Naive B cell (primary cell): ENCODE measurements around the gene AP2A2. TPM values are rescaled to one million over a fixed set of nuclear protein-coding genes. Genes with fewer than 3 reads are reported as not detected.

ENCODE experiments used
- ATAC-seq, 2 donors: fragments of 150-1000 bp; cut with Tn5 transposase; 2 replicates each; pipeline ENCODE4 v1.10.0; 2021; ENCODE audit warnings: low read depth in 2 of 2, mild to moderate bottlenecking in 2 of 2, moderate library complexity in 2 of 2
- DNase-seq: peaks from one replicate; pipeline ENCODE4 v3.0.0; 2022
- H3K27ac Mint-ChIP-seq, 6 donors: one replicate each; pipeline ENCODE4 v1.8.0; 2020 to 2022; ENCODE audit warnings: mild to moderate bottlenecking in 6 of 6, mixed read lengths in 6 of 6, moderate library complexity in 5 of 6, inconsistent platforms in 2 of 6
- H3K27me3 Mint-ChIP-seq, 3 donors: one replicate each; pipeline ENCODE4 v1.8.0; 2021 to 2022; ENCODE audit warnings: mixed read lengths in 3 of 3, mild to moderate bottlenecking in 1 of 3
- H3K36me3 Mint-ChIP-seq, 2 donors: one replicate each; pipeline ENCODE4 v1.8.0; 2020 to 2022; ENCODE audit warnings: mixed read lengths in 2 of 2, inconsistent platforms in 1 of 2, mild to moderate bottlenecking in 1 of 2
- H3K4me1 Mint-ChIP-seq, 3 donors: one replicate each; pipeline ENCODE4 v1.8.0; 2020 to 2022; ENCODE audit warnings: mixed read lengths in 3 of 3, inconsistent platforms in 1 of 3, mild to moderate bottlenecking in 1 of 3, moderate library complexity in 1 of 3
- H3K4me3 Mint-ChIP-seq, 8 donors: one replicate each; pipeline ENCODE4 v1.8.0; 2020 to 2022; ENCODE audit warnings: mild to moderate bottlenecking in 8 of 8, mixed read lengths in 8 of 8, moderate library complexity in 8 of 8, inconsistent platforms in 2 of 8
- H3K9me3 Mint-ChIP-seq, 7 donors: one replicate each; pipeline ENCODE4 v1.8.0; 2020 to 2022; ENCODE audit warnings: mixed read lengths in 7 of 7, mild to moderate bottlenecking in 5 of 7, inconsistent platforms in 2 of 7, moderate library complexity in 1 of 7
- polyA plus RNA-seq, 6 donors: library from polyadenylated mRNA; unstranded; fragments of 300-500 nt; fragmentation: Illumina TruSeq; gene quantifications; one replicate each; pipeline ENCODE4 v1.2.3, GENCODE V29; 2021; ENCODE audit warnings: low read depth in 6 of 6

AP2A2 gene
- polyA plus RNA-seq, 6 donors from 2014 or later = 3.3 to 9.2 (median 4.7) TPM

DNA sequence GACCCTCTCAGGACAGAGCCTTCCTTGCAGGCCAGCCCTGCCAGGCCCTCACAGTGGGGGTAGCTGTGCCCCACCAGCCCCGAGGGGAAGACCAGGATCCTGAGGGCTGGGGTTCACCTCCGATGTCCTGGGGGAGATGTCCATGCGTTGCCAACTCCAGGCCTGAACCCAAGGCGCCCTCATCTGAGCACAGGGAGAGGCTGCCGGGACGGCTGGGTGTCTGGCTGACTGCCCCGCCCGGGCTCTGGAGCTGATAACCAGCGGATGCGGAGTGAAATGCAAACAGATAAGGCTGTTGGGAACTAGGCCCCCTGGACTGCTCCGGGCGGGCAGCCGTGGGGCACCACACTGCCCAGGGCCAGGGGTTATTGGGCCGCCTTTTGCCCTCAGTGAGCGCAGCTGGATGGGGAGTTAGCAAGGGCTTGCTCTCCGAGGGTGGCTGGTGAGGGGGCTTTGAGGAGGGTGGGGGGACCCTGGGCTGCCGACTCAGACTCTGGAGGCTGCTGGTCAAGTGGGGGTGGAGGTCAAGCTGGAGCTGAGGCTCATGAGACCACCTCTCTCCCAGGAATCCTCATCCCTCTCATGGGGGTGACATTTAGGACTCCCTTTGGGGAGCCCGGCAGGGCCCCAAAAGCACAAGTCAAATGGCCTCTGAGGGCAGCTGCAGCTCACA lies 116.4 kb downstream of the AP2A2 start:
- peaks cover 8 to 26% (median 14%) of the 10 kb centered on the region in 3 donors for H3K27me3 Mint-ChIP-seq
- no peaks in the 10 kb centered on the region for H3K4me1 Mint-ChIP-seq
- H3K36me3 Mint-ChIP-seq = no peaks in the 10 kb centered on the region
- H3K9me3 Mint-ChIP-seq = peaks cover 0 to 5% (median 0%) of the 10 kb centered on the region in 7 donors
- H3K4me3 Mint-ChIP-seq = no peak overlapping the region
- H3K27ac Mint-ChIP-seq = no peak overlapping the region
- ATAC-seq (no peak), DNase-seq (no peak)

GRCh38 chr11:1042626-1043562 lies 117.2 kb downstream of the AP2A2 start:
- peaks cover 0 to 5% (median 0%) of the 10 kb centered on the region in 7 donors for H3K9me3 Mint-ChIP-seq
- no peak overlapping the region for H3K27ac Mint-ChIP-seq
- no peaks in the 10 kb centered on the region for H3K36me3 Mint-ChIP-seq
- DNase-seq (no peak), ATAC-seq (no peak)
- H3K4me1 Mint-ChIP-seq = no peaks in the 10 kb centered on the region
- H3K27me3 Mint-ChIP-seq = peaks cover 11 to 33% (median 17%) of the 10 kb centered on the region in 3 donors
- H3K4me3 Mint-ChIP-seq = no peak overlapping the region

DNA sequence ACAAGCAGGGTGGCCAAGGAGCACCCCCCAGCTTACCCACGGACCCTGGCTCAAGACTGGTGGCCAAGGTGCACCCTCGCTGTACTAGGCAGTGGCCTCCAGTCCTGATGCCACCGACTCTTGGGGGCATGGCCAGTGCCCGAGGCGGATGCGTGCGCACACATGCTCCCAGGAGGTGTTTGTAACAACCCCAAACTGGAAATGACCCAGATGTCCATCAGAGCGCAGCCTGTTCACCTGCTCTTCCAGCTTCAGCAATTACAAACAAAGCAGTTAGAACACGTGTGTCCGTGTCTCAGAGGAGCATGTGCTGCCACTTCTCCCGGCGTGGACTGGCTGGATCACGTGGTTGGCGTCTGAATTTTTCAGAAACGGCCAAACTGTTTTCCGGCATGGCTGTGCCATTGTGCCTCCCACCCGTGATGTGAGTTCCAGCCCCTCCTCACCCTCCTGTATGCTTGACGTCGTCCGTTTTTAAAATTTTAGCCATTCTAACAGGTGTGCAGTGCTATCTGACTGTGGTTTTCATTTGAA lies 118.0 kb downstream of the AP2A2 start:
- no peak for ATAC-seq
- H3K4me1 Mint-ChIP-seq = no peaks in the 10 kb centered on the region

GRCh38 chr11:1044160-1044559 lies 118.5 kb downstream of the AP2A2 start:
- DNase-seq (no peak), ATAC-seq (no peak)
- no peaks in the 10 kb centered on the region for H3K36me3 Mint-ChIP-seq
- H3K27ac Mint-ChIP-seq = no peak overlapping the region
- peaks cover 0 to 5% (median 0%) of the 10 kb centered on the region in 7 donors for H3K9me3 Mint-ChIP-seq
- no peaks in the 10 kb centered on the region for H3K4me1 Mint-ChIP-seq
- peaks cover 21 to 44% (median 25%) of the 10 kb centered on the region in 3 donors for H3K27me3 Mint-ChIP-seq
- no peak overlapping the region for H3K4me3 Mint-ChIP-seq

More for the DNA sequence above, 118.0 kb downstream of the AP2A2 start:
- DNase-seq = no peak
- no peak overlapping the region for H3K27ac Mint-ChIP-seq
- no peaks in the 10 kb centered on the region for H3K36me3 Mint-ChIP-seq
- H3K4me3 Mint-ChIP-seq = no peak overlapping the region
- peaks cover 0 to 5% (median 0%) of the 10 kb centered on the region in 7 donors for H3K9me3 Mint-ChIP-seq
- peaks cover 16 to 39% (median 20%) of the 10 kb centered on the region in 3 donors for H3K27me3 Mint-ChIP-seq

DNA sequence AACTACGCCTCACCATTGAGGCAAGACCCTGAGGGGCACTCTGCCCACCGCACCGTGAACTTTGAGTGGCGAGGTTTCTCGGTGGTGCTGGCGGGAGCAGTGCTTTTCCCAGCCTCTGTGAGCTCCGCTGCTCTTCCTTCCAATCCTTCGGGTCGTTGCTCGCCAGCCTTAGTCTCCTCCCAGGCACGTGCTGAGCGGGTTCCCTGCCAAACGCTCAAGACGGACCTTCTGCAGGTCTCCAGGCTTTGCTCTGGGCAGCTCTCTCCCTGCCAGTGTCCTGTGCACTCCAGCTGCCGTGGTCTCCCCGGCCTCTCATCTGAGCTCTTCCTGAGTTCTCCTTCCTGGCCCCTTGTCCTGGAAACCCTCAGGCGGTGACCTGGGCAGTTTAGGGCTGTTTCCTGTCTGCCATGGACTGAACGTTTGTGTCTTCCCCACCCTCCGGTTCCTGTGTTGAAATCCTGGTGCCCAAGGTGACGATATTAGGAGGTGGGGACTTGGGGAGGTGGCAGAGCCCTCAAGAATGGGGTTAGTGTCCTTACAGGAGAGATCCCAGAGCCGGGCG lies 122.0 kb downstream of the AP2A2 start:
- no peak for DNase-seq
- no peak for ATAC-seq
- Mint-ChIP-seq H3K27ac (no peak overlapping the region), H3K36me3 (no peaks in the 10 kb centered on the region), H3K4me1 (peaks cover 0 to 5% (median 3%) of the 10 kb centered on the region in 3 donors), H3K4me3 (no peak overlapping the region), H3K9me3 (peaks cover 0 to 5% (median 0%) of the 10 kb centered on the region in 7 donors), H3K27me3 (peaks cover 22 to 65% (median 25%) of the 10 kb centered on the region in 3 donors)

GRCh38 chr11:1048375-1049070 lies 122.9 kb downstream of the AP2A2 start:
- Mint-ChIP-seq H3K9me3 (peaks cover 0 to 5% (median 0%) of the 10 kb centered on the region in 7 donors), H3K27me3 (peaks cover 22 to 65% (median 25%) of the 10 kb centered on the region in 3 donors), H3K27ac (no peak overlapping the region), H3K36me3 (no peaks in the 10 kb centered on the region), H3K4me3 (peak overlapping the region in 1 of 8 donors; percentile 3), H3K4me1 (peaks cover 0 to 5% (median 3%) of the 10 kb centered on the region in 3 donors)
- no peak for DNase-seq
- no peak for ATAC-seq

- no peaks in the 10 kb centered on the region for H3K36me3 Mint-ChIP-seq
- H3K27ac Mint-ChIP-seq = no peak overlapping the region
- H3K9me3 Mint-ChIP-seq = peaks cover 0 to 5% (median 0%) of the 10 kb centered on the region in 7 donors
- H3K4me1 Mint-ChIP-seq = peaks cover 0 to 5% (median 3%) of the 10 kb centered on the region in 3 donors
- no peak overlapping the region for H3K4me3 Mint-ChIP-seq
- ATAC-seq (no peak), DNase-seq (no peak)
- peaks cover 22 to 61% (median 22%) of the 10 kb centered on the region in 3 donors for H3K27me3 Mint-ChIP-seq
These were observed 123.4 kb downstream of the AP2A2 start for GRCh38 chr11:1049071-1049405.

GRCh38 chr11:1049431-1049891 lies 123.8 kb downstream of the AP2A2 start:
- Mint-ChIP-seq H3K27ac (no peak overlapping the region), H3K27me3 (peaks cover 20 to 56% (median 22%) of the 10 kb centered on the region in 3 donors), H3K4me3 (no peak overlapping the region), H3K4me1 (peaks cover 0 to 5% (median 3%) of the 10 kb centered on the region in 3 donors), H3K36me3 (no peaks in the 10 kb centered on the region), H3K9me3 (peaks cover 0 to 5% (median 0%) of the 10 kb centered on the region in 7 donors)
- no peak for DNase-seq
- no peak for ATAC-seq

DNA sequence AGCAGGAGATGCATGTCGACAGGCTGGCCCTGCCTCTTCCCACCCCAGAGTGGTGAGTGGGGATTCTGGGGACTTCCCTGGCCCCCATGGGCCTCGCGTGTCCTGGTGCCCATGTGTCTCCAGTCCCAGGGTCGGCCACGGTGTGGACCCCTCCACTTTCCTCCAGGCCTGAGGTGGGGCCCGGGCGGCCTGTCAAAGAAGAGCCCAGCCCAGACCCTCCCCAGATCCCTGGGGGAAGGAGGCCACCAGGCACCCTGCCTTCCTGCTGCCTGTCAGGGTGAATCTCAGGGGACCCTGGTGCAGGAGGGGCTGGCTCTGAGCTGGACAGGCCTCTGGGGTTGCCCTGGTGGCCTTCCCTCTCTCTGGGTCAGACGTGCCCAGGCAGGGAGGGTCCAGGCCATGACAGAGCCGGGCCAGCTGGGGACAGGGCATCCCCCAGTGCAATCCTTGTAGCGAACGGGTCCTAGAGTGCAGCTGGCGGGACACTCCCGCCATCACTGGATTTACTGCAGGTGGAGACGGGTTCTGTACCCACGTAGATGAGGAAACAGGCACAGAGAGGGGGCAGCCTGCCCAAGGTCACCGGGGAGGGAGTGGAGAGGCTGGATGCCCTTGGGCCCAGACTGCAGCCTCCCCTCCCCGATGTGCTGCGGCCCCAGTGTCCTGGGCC lies 124.4 kb downstream of the AP2A2 start:
- H3K9me3 Mint-ChIP-seq = peaks cover 0 to 1% (median 0%) of the 10 kb centered on the region in 7 donors
- no peak overlapping the region for H3K27ac Mint-ChIP-seq
- H3K4me1 Mint-ChIP-seq = peaks cover 0 to 5% (median 3%) of the 10 kb centered on the region in 3 donors
- no peak overlapping the region for H3K4me3 Mint-ChIP-seq
- H3K36me3 Mint-ChIP-seq = no peaks in the 10 kb centered on the region
- ATAC-seq (no peak), DNase-seq (no peak)
- peaks cover 16 to 51% (median 22%) of the 10 kb centered on the region in 3 donors for H3K27me3 Mint-ChIP-seq

DNA sequence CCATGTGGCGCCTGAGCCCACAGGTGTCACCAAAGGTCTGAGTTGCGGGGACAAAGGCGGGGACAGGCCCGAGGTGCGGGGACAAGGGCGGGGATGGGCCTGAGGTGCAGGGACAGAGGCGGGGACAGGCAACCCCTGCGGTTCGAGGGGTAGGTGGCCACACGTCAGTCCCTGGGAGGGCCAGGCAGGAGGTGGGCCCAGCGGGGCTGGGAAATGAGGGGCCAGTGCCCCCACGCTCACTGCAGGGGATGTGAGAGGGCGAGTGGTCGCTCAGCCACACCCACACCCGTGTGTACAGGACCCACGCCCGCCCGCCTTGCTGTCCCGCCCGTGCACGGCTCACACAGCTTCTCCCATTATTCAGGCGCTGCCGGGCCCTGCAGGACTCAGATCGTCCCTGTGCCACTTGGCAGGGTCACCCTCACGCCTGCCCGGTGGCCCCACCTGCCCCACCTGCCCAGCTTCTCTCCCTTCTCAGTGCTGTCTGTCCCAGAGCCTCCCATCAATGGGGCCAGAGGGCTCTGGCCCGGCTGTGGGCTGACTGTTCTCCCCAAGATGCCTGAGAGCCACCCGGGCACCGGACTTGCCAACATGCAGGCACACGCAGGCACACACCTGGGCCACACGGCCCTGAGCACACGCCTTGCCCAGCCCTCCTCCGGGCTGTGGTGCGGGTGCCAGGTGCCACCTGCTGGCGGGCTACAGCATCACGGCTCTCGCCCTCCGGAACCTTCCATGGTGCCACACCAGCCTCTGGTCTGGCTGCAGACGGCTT lies 125.1 kb downstream of the AP2A2 start:
- no peak overlapping the region for H3K4me3 Mint-ChIP-seq
- ATAC-seq (peak; percentile 94 to 98), DNase-seq (peak; percentile 58)
- H3K4me1 Mint-ChIP-seq = peaks cover 0 to 5% (median 3%) of the 10 kb centered on the region in 3 donors
- peaks cover 15 to 49% (median 22%) of the 10 kb centered on the region in 3 donors for H3K27me3 Mint-ChIP-seq
- H3K9me3 Mint-ChIP-seq = no peaks in the 10 kb centered on the region
- H3K36me3 Mint-ChIP-seq = no peaks in the 10 kb centered on the region
- no peak overlapping the region for H3K27ac Mint-ChIP-seq

GRCh38 chr11:1051356-1052132 lies 125.9 kb downstream of the AP2A2 start:
- ATAC-seq (no peak), DNase-seq (no peak)
- Mint-ChIP-seq H3K9me3 (no peaks in the 10 kb centered on the region), H3K36me3 (no peaks in the 10 kb centered on the region), H3K4me3 (no peak overlapping the region), H3K4me1 (peaks cover 0 to 5% (median 3%) of the 10 kb centered on the region in 3 donors), H3K27ac (peak overlapping the region in 1 of 6 donors; percentile 47), H3K27me3 (peaks cover 15 to 44% (median 19%) of the 10 kb centered on the region in 3 donors)
